Suprapubic skin (tissue), 4 donors: ENCODE measurements around the gene PTK7.

Experiments used
- EP300 ChIP-seq: sonication (generic); formaldehyde crosslinking; IDR thresholded peaks from one replicate; pipeline ENCODE4 v1.6.1; 2017; ENCODE audit warnings: antibody characterized with exemption
- POLR2A ChIP-seq, 2 donors: fragments of 450-650 bp; IDR thresholded peaks; one replicate each; pipeline ENCODE4 v1.6.1; 2017; ENCODE audit warnings: antibody characterized with exemption in 2 of 2, mild to moderate bottlenecking in 2 of 2, moderate library complexity in 2 of 2
- POLR2AphosphoS5 ChIP-seq, 3 donors: sonication (generic); formaldehyde crosslinking; IDR thresholded peaks; one replicate each; pipeline ENCODE4 v1.6.1; 2017; ENCODE audit warnings: antibody characterized with exemption in 3 of 3
- TF ChIP-seq, protein P1 (sequence below), 2 donors: fragments of 200-600 bp in 1 of 2; fragments of 450-650 bp in 1 of 2; sonication (generic) in 1 of 2; IDR thresholded peaks; one replicate each; pipeline ENCODE4 v1.5.1; 2016 to 2019; ENCODE audit warnings: antibody characterized with exemption in 2 of 2, mild to moderate bottlenecking in 1 of 2, moderate library complexity in 1 of 2

- TF ChIP-seq, protein P1, sequence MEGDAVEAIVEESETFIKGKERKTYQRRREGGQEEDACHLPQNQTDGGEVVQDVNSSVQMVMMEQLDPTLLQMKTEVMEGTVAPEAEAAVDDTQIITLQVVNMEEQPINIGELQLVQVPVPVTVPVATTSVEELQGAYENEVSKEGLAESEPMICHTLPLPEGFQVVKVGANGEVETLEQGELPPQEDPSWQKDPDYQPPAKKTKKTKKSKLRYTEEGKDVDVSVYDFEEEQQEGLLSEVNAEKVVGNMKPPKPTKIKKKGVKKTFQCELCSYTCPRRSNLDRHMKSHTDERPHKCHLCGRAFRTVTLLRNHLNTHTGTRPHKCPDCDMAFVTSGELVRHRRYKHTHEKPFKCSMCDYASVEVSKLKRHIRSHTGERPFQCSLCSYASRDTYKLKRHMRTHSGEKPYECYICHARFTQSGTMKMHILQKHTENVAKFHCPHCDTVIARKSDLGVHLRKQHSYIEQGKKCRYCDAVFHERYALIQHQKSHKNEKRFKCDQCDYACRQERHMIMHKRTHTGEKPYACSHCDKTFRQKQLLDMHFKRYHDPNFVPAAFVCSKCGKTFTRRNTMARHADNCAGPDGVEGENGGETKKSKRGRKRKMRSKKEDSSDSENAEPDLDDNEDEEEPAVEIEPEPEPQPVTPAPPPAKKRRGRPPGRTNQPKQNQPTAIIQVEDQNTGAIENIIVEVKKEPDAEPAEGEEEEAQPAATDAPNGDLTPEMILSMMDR (IDR thresholded peaks at IDR 0.05): no peak
- TF ChIP-seq POLR2A (IDR thresholded peaks at IDR 0.05) (no peak), EP300 (no peak), POLR2AphosphoS5 (IDR thresholded peaks at IDR 0.05) (no peak)
Measured at GRCh38 chr6:43026365-43026764, 49.7 kb upstream of the PTK7 start.
